Karpas-422 (cell line): ENCODE data around the gene SLC8A2. TPM values are rescaled to one million over a fixed set of nuclear protein-coding genes. Genes with fewer than 3 reads are reported as not detected.

Experiments
- DNase-seq: peaks from one replicate; pipeline ENCODE4 v3.0.0-alpha.2; 2015
- H2AFZ ChIP-seq: fragments of 200-600 bp; sonication (generic); 2 replicates; pipeline ENCODE4 v1.6.1; 2014; ENCODE audit warnings: antibody characterized with exemption, low read length, mixed read lengths
- H3K27ac ChIP-seq: fragments of 200-600 bp; sonication (generic); 2 replicates; pipeline ENCODE4 v1.5.1; 2014; ENCODE audit warnings: mild to moderate bottlenecking, low read length, moderate library complexity
- H3K27me3 ChIP-seq: fragments of 200-600 bp; sonication (generic); 2 replicates; pipeline ENCODE4 v1.6.1; 2014; ENCODE audit warnings: low read length, mixed read lengths
- H3K36me3 ChIP-seq: fragments of 200-600 bp; sonication (generic); 2 replicates; pipeline ENCODE4 v1.6.1; 2014; ENCODE audit warnings: low read length, mixed read lengths; ENCODE audit not compliant: insufficient read depth
- H3K4me1 ChIP-seq: fragments of 200-600 bp; sonication (generic); 2 replicates; pipeline ENCODE4 v1.6.1; 2014; ENCODE audit warnings: mild to moderate bottlenecking, low read length, mixed read lengths
- H3K4me2 ChIP-seq: fragments of 200-600 bp; sonication (generic); 2 replicates; pipeline ENCODE4 v1.6.1; 2014; ENCODE audit warnings: low read length, low read depth, mild to moderate bottlenecking; ENCODE audit not compliant: poor library complexity, severe bottlenecking
- H3K4me3 ChIP-seq: fragments of 200-600 bp; sonication (generic); 2 replicates; pipeline ENCODE4 v1.5.1; 2014; ENCODE audit warnings: mild to moderate bottlenecking, antibody characterized with exemption, low read length, mixed read lengths
- H3K79me2 ChIP-seq: fragments of 200-600 bp; sonication (generic); 2 replicates; pipeline ENCODE4 v1.6.1; 2014; ENCODE audit warnings: mild to moderate bottlenecking, low read length, mixed read lengths
- H3K9ac ChIP-seq: fragments of 200-600 bp; sonication (generic); 2 replicates; pipeline ENCODE4 v1.6.0; 2014; ENCODE audit warnings: low read length
- H3K9me2 ChIP-seq: fragments of 200-600 bp; sonication (generic), shearing (Covaris generic); replicated peaks from 2 replicates; pipeline ENCODE4 v1.6.0; 2014; ENCODE audit warnings: mild to moderate bottlenecking, low read length, moderate library complexity; ENCODE audit not compliant: insufficient read depth
- H3K9me3 ChIP-seq: fragments of 300-700, 200-600 bp; sonication (generic); 2 replicates; pipeline ENCODE4 v1.6.1; 2014; ENCODE audit warnings: low read length, mixed read lengths
- H4K20me1 ChIP-seq: fragments of 200-600 bp; sonication (generic); 2 replicates; pipeline ENCODE4 v1.6.1; 2014; ENCODE audit warnings: mild to moderate bottlenecking, antibody characterized with exemption, low read length, low read depth; ENCODE audit not compliant: insufficient read depth
- total RNA-seq: library from RNA; depleted of rRNA; stranded (reverse); fragments of >200 nt; shearing (Covaris generic); gene quantifications from 2 replicates; pipeline ENCODE4 v1.2.3, GENCODE V29; 2014; ENCODE audit warnings: low replicate concordance

The SLC8A2 gene
- total RNA-seq, 1 experiment from 2014 or later = not detected

- no peaks in the 10 kb centered on the region for H3K79me2 ChIP-seq
- H3K9me3 ChIP-seq = no peaks in the 10 kb centered on the region
- H3K27me3 ChIP-seq = no peaks in the 10 kb centered on the region
- H3K4me2 ChIP-seq = no peak overlapping the region
- DNase-seq = no peak
- no peaks in the 10 kb centered on the region for H4K20me1 ChIP-seq
- H3K36me3 ChIP-seq = no peaks in the 10 kb centered on the region
- no peaks in the 10 kb centered on the region for H3K9me2 ChIP-seq
- no peak overlapping the region for H2AFZ ChIP-seq
- no peaks in the 10 kb centered on the region for H3K4me1 ChIP-seq
- no peak overlapping the region for H3K9ac ChIP-seq
- H3K4me3 ChIP-seq = no peak overlapping the region
- H3K27ac ChIP-seq = no peak overlapping the region
Observed at GRCh38 chr19:47493378-47494210, 21.9 kb upstream of the SLC8A2 start.

- Histone ChIP-seq H2AFZ (no peak overlapping the region), H3K36me3 (no peaks in the 10 kb centered on the region), H3K9me2 (no peaks in the 10 kb centered on the region)
Observed at GRCh38 chr19:47492571-47493377, 21.1 kb upstream of the SLC8A2 start.

GRCh38 chr19:47492137-47492533 is 20.4 kb upstream of the SLC8A2 start:
- H3K27ac ChIP-seq = no peak overlapping the region
- H3K79me2 ChIP-seq = no peaks in the 10 kb centered on the region
- no peaks in the 10 kb centered on the region for H3K4me1 ChIP-seq
- H3K4me3 ChIP-seq = no peak overlapping the region
- no peaks in the 10 kb centered on the region for H3K27me3 ChIP-seq
- no peaks in the 10 kb centered on the region for H3K36me3 ChIP-seq
- no peaks in the 10 kb centered on the region for H4K20me1 ChIP-seq
- no peak overlapping the region for H3K9ac ChIP-seq
- H3K9me2 ChIP-seq = no peaks in the 10 kb centered on the region
- no peak for DNase-seq
- H3K9me3 ChIP-seq = no peaks in the 10 kb centered on the region
- H3K4me2 ChIP-seq = no peak overlapping the region
- H2AFZ ChIP-seq = no peak overlapping the region

More at GRCh38 chr19:47492571-47493377, 21.1 kb upstream of the SLC8A2 start:
- DNase-seq = no peak
- no peaks in the 10 kb centered on the region for H4K20me1 ChIP-seq
- no peaks in the 10 kb centered on the region for H3K79me2 ChIP-seq
- H3K27ac ChIP-seq = no peak overlapping the region
- no peak overlapping the region for H3K9ac ChIP-seq
- H3K4me3 ChIP-seq = no peak overlapping the region
- no peaks in the 10 kb centered on the region for H3K4me1 ChIP-seq
- no peaks in the 10 kb centered on the region for H3K27me3 ChIP-seq
- H3K9me3 ChIP-seq = no peaks in the 10 kb centered on the region
- H3K4me2 ChIP-seq = no peak overlapping the region

- Histone ChIP-seq H3K9ac (no peak overlapping the region), H3K4me3 (no peak overlapping the region), H3K4me2 (no peak overlapping the region)
Observed at GRCh38 chr19:47491358-47492136, 19.9 kb upstream of the SLC8A2 start.

GRCh38 chr19:47490847-47491246 is 19.2 kb upstream of the SLC8A2 start:
- H2AFZ ChIP-seq = no peak overlapping the region
- no peak overlapping the region for H3K4me3 ChIP-seq
- H3K79me2 ChIP-seq = no peaks in the 10 kb centered on the region
- H3K4me1 ChIP-seq = no peaks in the 10 kb centered on the region
- H3K9me2 ChIP-seq = no peaks in the 10 kb centered on the region
- H3K27me3 ChIP-seq = no peaks in the 10 kb centered on the region
- no peak overlapping the region for H3K9ac ChIP-seq
- DNase-seq = no peak
- H3K36me3 ChIP-seq = no peaks in the 10 kb centered on the region
- no peak overlapping the region for H3K4me2 ChIP-seq
- H3K27ac ChIP-seq = no peak overlapping the region
- H4K20me1 ChIP-seq = no peaks in the 10 kb centered on the region
- no peaks in the 10 kb centered on the region for H3K9me3 ChIP-seq

More at GRCh38 chr19:47491358-47492136, 19.9 kb upstream of the SLC8A2 start:
- H3K9me3 ChIP-seq = no peaks in the 10 kb centered on the region
- no peaks in the 10 kb centered on the region for H4K20me1 ChIP-seq
- no peaks in the 10 kb centered on the region for H3K36me3 ChIP-seq
- no peak overlapping the region for H2AFZ ChIP-seq
- no peak overlapping the region for H3K27ac ChIP-seq
- H3K27me3 ChIP-seq = no peaks in the 10 kb centered on the region
- no peaks in the 10 kb centered on the region for H3K79me2 ChIP-seq
- no peaks in the 10 kb centered on the region for H3K9me2 ChIP-seq
- H3K4me1 ChIP-seq = no peaks in the 10 kb centered on the region
- DNase-seq = no peak

- no peak overlapping the region for H2AFZ ChIP-seq
- H3K4me2 ChIP-seq = no peak overlapping the region
- H3K27ac ChIP-seq = no peak overlapping the region
- H3K9me2 ChIP-seq = no peaks in the 10 kb centered on the region
- no peak overlapping the region for H3K4me3 ChIP-seq
- no peaks in the 10 kb centered on the region for H3K79me2 ChIP-seq
- H3K4me1 ChIP-seq = peaks cover 6% of the 10 kb centered on the region
- no peaks in the 10 kb centered on the region for H3K9me3 ChIP-seq
- DNase-seq = no peak
- no peaks in the 10 kb centered on the region for H3K36me3 ChIP-seq
- no peaks in the 10 kb centered on the region for H4K20me1 ChIP-seq
- no peaks in the 10 kb centered on the region for H3K27me3 ChIP-seq
- H3K9ac ChIP-seq = no peak overlapping the region
Observed at GRCh38 chr19:47490031-47490430, 18.3 kb upstream of the SLC8A2 start.

GRCh38 chr19:47489072-47489914 is 17.6 kb upstream of the SLC8A2 start:
- H2AFZ ChIP-seq = no peak overlapping the region
- no peaks in the 10 kb centered on the region for H3K9me2 ChIP-seq
- no peaks in the 10 kb centered on the region for H3K36me3 ChIP-seq
- H3K27me3 ChIP-seq = no peaks in the 10 kb centered on the region
- H3K4me1 ChIP-seq = peaks cover 10% of the 10 kb centered on the region
- no peak overlapping the region for H3K4me3 ChIP-seq
- no peaks in the 10 kb centered on the region for H3K9me3 ChIP-seq
- H3K9ac ChIP-seq = no peak overlapping the region
- H4K20me1 ChIP-seq = no peaks in the 10 kb centered on the region
- no peak overlapping the region for H3K4me2 ChIP-seq
- no peak overlapping the region for H3K27ac ChIP-seq
- H3K79me2 ChIP-seq = no peaks in the 10 kb centered on the region; the same call in 1 of the 2 replicates
- DNase-seq = no peak
